PC-9 (cell line): ENCODE measurements around the gene ASB6.

Source experiments
- EZH2 ChIP-seq: fragments of 200-600 bp; sonication (generic); IDR thresholded peaks from 2 replicates; pipeline ENCODE4 v1.8.0; 2017; ENCODE audit warnings: antibody characterized with exemption, low read depth
- TF ChIP-seq, protein P1 (sequence below): fragments of 200-600 bp; sonication (generic); conservative IDR thresholded peaks from 2 replicates; pipeline ENCODE4 v1.6.1; 2017; ENCODE audit warnings: mixed run types, antibody characterized with exemption, mild to moderate bottlenecking, moderate library complexity

DNA sequence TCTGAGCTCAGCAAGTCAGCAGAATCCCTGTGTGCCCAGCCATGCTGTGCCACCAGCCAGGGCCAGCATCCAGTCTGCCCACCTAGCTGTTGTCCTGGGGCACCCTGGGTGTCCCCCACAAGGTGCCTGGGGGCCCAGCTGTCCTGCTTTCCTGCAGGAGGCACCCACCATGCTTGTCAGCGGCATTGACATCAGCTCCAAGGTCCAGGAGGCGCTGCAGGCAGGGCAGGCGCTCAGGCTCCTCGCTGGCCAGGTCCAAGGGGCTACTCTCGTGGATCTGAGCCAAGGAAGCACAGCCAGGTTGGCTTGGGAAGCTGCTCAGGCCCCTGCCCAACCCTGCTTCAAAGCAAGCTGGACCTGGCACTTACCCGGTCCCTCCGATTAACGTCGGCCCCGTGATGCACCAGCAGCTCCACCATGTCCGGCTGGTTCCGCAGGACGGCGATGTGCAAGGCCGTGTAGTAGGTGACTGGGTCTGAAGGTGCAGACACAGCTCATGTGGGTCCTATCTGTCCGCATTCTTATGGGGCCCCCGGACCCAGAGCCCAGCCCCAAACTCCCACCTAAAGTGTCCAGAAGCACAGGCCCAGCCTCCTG is 2.8 kb downstream of the ASB6 start:
- TF ChIP-seq, protein P1, sequence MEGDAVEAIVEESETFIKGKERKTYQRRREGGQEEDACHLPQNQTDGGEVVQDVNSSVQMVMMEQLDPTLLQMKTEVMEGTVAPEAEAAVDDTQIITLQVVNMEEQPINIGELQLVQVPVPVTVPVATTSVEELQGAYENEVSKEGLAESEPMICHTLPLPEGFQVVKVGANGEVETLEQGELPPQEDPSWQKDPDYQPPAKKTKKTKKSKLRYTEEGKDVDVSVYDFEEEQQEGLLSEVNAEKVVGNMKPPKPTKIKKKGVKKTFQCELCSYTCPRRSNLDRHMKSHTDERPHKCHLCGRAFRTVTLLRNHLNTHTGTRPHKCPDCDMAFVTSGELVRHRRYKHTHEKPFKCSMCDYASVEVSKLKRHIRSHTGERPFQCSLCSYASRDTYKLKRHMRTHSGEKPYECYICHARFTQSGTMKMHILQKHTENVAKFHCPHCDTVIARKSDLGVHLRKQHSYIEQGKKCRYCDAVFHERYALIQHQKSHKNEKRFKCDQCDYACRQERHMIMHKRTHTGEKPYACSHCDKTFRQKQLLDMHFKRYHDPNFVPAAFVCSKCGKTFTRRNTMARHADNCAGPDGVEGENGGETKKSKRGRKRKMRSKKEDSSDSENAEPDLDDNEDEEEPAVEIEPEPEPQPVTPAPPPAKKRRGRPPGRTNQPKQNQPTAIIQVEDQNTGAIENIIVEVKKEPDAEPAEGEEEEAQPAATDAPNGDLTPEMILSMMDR, result no peak
- no peak for TF ChIP-seq EZH2
